Caco-2 (cell line): ENCODE measurements around the gene UNC13C. TPM values are rescaled to one million over a fixed set of nuclear protein-coding genes. Genes with fewer than 3 reads are reported as not detected.

Experiments
- BruUV-seq: library from RNA; stranded (reverse); fragments of 400-500 nt; replicated peaks from 2 replicates; lab custom pipeline; 2021; lab: Mats Ljungman, UMichigan
- CTCF ChIA-PET: fragments of 300-600 bp; sonication (Branson Sonifier 250); formaldehyde crosslinking; loops from one replicate; lab custom pipeline; 2022; ENCODE audit warnings: antibody characterized with exemption; lab: Charles Lee
- POLR2A ChIA-PET: fragments of 300-600 bp; sonication (Branson Sonifier 250); formaldehyde crosslinking; loops from one replicate; lab custom pipeline; 2022; ENCODE audit warnings: antibody characterized with exemption; lab: Charles Lee
- DNase-seq, 2 experiments: peaks; one replicate each; pipeline versions ENCODE4 v3.0.0 to v3.0.0-alpha.2; 2020 to 2022
- H3K27me3 ChIP-seq: replicated peaks from 2 replicates; pipeline ENCODE4 v1.6.0; 2011; ENCODE audit warnings: low read length; ENCODE audit not compliant: control insufficient read depth, insufficient read depth
- H3K36me3 ChIP-seq: 2 replicates; pipeline ENCODE4 v1.5.1; 2011; ENCODE audit warnings: low read length; ENCODE audit not compliant: control insufficient read depth, insufficient read depth
- H3K4me1 ChIP-seq: fragments of 250-450 bp; sonication (Bioruptor Pico); 2 replicates; pipeline ENCODE4 v1.5.1; 2020; ENCODE audit warnings: mild to moderate bottlenecking
- H3K4me3 ChIP-seq: 2 replicates; pipeline ENCODE4 v1.5.1; 2011; ENCODE audit warnings: low read depth, mild to moderate bottlenecking, control low read depth, low read length
- H3K9me3 ChIP-seq: fragments of 250-450 bp; sonication (Bioruptor Pico); 2 replicates; pipeline ENCODE4 v1.5.1; 2020; ENCODE audit warnings: mild to moderate bottlenecking, moderate library complexity
- H3K27ac Mint-ChIP-seq: one replicate; pipeline ENCODE4 v1.8.0; 2022; ENCODE audit warnings: mixed read lengths; ENCODE audit not compliant: unreplicated experiment
- H3K27me3 Mint-ChIP-seq: one replicate; pipeline ENCODE4 v1.8.0; 2022; ENCODE audit warnings: mixed read lengths; ENCODE audit not compliant: insufficient read depth, unreplicated experiment
- H3K36me3 Mint-ChIP-seq: one replicate; pipeline ENCODE4 v1.8.0; 2022; ENCODE audit warnings: mild to moderate bottlenecking, mixed read lengths; ENCODE audit not compliant: insufficient read depth, unreplicated experiment
- H3K4me1 Mint-ChIP-seq: one replicate; pipeline ENCODE4 v1.8.0; 2022; ENCODE audit warnings: low read depth, mixed read lengths; ENCODE audit not compliant: unreplicated experiment
- H3K4me3 Mint-ChIP-seq: one replicate; pipeline ENCODE4 v1.8.0; 2022; ENCODE audit warnings: mild to moderate bottlenecking, moderate library complexity, mixed read lengths; ENCODE audit not compliant: unreplicated experiment
- H3K9me3 Mint-ChIP-seq: one replicate; pipeline ENCODE4 v1.8.0; 2022; ENCODE audit warnings: mixed read lengths; ENCODE audit not compliant: unreplicated experiment
- CTCF ChIP-seq, 2 experiments: fragments of 200-600 bp in 1 of 2; IDR thresholded peaks; 1 replicate in 1 of 2; 2 replicates in 1 of 2; pipeline versions ENCODE4 v1.5.1 to v1.8.0; 2011 to 2022; ENCODE audit warnings: antibody characterized with exemption in 1 of 2, control low read depth in 1 of 2, inconsistent platforms in 1 of 2, low read depth in 1 of 2, low read length in 1 of 2, mild to moderate bottlenecking in 1 of 2, moderate library complexity in 1 of 2; ENCODE audit not compliant: insufficient read depth in 1 of 2, severe bottlenecking in 1 of 2, unreplicated experiment in 1 of 2
- intact Hi-C: fragments of 100-400 bp; cut with micrococcal nuclease; formaldehyde crosslinking; loops from one replicate; pipeline ENCODE4 v1.10.0; 2022; ENCODE audit not compliant: unreplicated experiment
- total RNA-seq: library from RNA; stranded (reverse); gene quantifications from 2 replicates; pipeline ENCODE4 v1.2.3, GENCODE V29; 2022

Gene UNC13C
- total RNA-seq, 1 experiment from 2014 or later, result 2.9 TPM

- no peak for TF ChIP-seq CTCF (IDR thresholded peaks at IDR 0.05; ENCODE audit: insufficient read depth in 1 of 2, low read depth in 1 of 2, low read length in 1 of 2, severe bottlenecking in 1 of 2, unreplicated experiment in 1 of 2)
- no peak overlapping the region for H3K4me3 ChIP-seq
- BruUV-seq, result no TSS peak
- DNase-seq, result no peak
- H3K36me3 ChIP-seq, result no peaks in the 10 kb centered on the region; the same call in 1 of the 2 replicates
- ChIA-PET CTCF (no interaction called here), POLR2A (no interaction called here)
- no peak overlapping the region for H3K27ac Mint-ChIP-seq
- no peaks in the 10 kb centered on the region for H3K4me1 Mint-ChIP-seq
- H3K9me3 Mint-ChIP-seq, result peaks cover 6% of the 10 kb centered on the region
- H3K4me3 Mint-ChIP-seq, result no peak overlapping the region
- H3K4me1 ChIP-seq, result no peaks in the 10 kb centered on the region
- no peaks in the 10 kb centered on the region for H3K27me3 ChIP-seq
- no peaks in the 10 kb centered on the region for H3K36me3 Mint-ChIP-seq
- intact Hi-C loops, result no loop called here
- 0 out of 2 replicates have a peak, but pooled peaks cover 7% of the 10 kb centered on the region for H3K9me3 ChIP-seq
- H3K27me3 Mint-ChIP-seq, result no peaks in the 10 kb centered on the region
Observed at GRCh38 chr15:53950572-53950971, 27.7 kb upstream of the UNC13C start.

GRCh38 chr15:53955396-53955795 lies 22.8 kb upstream of the UNC13C start:
- POLR2A ChIA-PET, result no interaction called here
- no peaks in the 10 kb centered on the region for H3K27me3 Mint-ChIP-seq

More at GRCh38 chr15:53955396-53955795, 22.8 kb upstream of the UNC13C start:
- no TSS peak for BruUV-seq
- Mint-ChIP-seq H3K4me3 (no peak overlapping the region), H3K4me1 (no peaks in the 10 kb centered on the region), H3K27ac (no peak overlapping the region), H3K9me3 (no peaks in the 10 kb centered on the region), H3K36me3 (no peaks in the 10 kb centered on the region)
- DNase-seq, result no peak
- Histone ChIP-seq H3K4me3 (no peak overlapping the region), H3K27me3 (no peaks in the 10 kb centered on the region), H3K36me3 (no peaks in the 10 kb centered on the region; the same call in 1 of the 2 replicates), H3K9me3 (no peaks in the 10 kb centered on the region), H3K4me1 (no peaks in the 10 kb centered on the region)
- CTCF ChIA-PET, result no interaction called here
- TF ChIP-seq CTCF (IDR thresholded peaks at IDR 0.05; ENCODE audit: insufficient read depth in 1 of 2, low read depth in 1 of 2, low read length in 1 of 2, severe bottlenecking in 1 of 2, unreplicated experiment in 1 of 2), result no peak
- intact Hi-C loops, result no loop called here
